Colon (tissue), 2 donors: Measurements from ENCODE around the gene SLC6A8.

Experiments used
- FAIRE-seq: peaks from 2 replicates; lab custom pipeline; 2012; peaks lifted over from hg19 to GRCh38; lab: Jason Lieb, UNC
- donor health status: control.
- donor health status: control.

SLC6A8 gene

DNA sequence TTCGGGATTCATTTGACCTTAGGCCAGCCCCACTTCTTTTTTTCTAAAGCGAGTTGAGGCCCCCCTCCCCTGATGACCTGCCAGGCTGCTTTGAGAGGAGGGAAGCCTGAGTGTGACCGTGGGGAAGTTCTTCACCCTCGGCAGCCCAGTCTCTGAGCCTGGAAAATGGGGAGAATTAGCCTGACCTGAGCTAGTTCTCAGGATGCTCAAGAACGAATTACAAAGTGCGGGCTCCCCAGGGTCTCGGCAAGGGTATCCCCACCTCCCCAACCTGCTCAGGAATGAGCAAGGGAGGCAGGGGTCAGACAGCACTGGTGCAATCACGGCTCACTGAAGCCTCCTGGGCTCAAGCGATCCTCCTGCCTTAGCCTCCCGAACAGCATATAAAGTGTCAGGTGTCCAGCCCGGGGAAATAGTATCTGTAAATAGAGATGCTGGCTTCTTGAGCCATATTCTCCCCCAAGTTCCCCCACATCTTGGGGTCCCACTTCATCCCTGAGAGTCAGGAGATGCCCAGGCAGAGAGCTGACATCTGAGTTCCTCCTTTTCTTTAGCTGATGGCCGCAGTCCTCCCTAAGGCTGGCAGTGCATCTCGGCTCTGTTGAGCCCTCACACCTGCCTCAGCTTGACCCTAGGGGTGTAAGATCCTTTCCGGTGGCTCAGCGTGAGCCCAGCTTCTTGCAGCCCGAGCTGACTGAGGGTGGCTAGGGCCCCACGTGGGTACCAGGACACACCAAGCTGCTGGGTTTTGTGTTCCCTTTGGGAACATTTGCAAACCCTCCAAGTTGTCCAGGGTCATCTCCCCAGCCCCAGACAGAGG is 39.2 kb upstream of the SLC6A8 start:
- no peak for FAIRE-seq

GRCh38 chrX:153649178-153649914 is 38.4 kb upstream of the SLC6A8 start:
- FAIRE-seq, result no peak

DNA sequence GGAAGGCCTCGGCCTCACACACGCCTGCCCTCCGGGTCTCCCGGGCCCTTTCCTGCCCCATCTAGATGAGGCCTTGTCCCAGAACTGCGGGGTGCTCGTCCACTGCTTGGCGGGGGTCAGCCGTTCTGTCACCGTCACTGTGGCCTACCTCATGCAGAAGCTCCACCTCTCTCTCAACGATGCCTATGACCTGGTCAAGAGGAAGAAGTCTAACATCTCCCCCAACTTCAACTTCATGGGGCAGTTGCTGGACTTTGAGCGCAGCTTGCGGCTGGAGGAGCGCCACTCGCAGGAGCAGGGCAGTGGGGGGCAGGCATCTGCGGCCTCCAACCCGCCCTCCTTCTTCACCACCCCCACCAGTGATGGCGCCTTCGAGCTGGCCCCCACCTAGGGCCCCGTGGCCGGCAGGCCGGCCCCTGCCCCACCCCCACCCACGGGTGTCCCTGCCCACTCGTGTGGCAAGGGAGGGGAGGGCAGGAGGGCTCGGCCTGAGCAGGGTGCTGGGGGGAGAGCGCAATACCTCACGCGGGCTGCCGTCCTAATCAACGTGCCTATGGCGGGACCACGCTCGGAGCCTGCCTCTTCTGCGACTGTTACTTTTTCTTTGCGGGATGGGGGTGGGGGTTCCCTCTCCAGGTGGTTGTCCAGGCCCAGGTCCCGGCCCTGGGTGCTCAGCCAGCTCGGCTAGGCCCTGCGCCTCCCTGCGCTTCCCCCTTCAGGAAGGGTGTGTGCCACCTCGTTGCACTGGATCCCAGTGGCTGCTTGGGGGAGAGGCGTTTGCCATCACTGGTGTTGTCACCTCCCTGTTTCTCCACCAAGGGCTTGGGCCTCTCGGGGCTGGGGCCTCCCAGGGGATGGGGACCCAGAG is 37.6 kb upstream of the SLC6A8 start:
- FAIRE-seq, result no peak

- FAIRE-seq, result no peak
Observed at GRCh38 chrX:153650959-153651358, 36.8 kb upstream of the SLC6A8 start.

DNA sequence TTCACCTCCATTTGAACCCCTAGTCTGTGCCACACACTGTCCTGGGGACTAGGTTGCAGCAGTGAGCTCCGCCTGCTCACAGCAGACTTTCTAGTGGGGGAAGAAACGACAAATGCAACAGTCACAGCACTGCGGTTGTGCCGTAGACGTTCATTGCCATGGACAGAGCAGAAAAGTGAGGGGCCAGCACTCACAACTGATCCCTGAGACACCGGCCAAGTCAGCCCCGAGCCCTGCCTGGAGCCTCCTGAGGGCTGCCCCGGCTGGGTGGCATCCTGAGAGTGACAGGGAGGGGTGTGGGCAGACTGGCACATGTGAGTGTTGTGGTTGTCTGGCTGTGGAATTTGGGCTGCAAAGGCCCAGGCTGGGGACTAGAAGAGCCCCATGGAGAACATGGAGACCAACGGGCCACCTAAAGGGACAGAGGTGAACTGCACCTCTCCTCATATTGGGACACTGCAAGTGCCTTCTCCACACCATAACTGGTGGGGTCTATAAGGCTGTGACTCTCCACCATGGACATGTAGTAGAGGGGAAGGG is 36.1 kb upstream of the SLC6A8 start:
- no peak for FAIRE-seq

- FAIRE-seq, result no peak
Observed at GRCh38 chrX:153653556-153653955, 34.2 kb upstream of the SLC6A8 start.

GRCh38 chrX:153657161-153657560 is 30.6 kb upstream of the SLC6A8 start:
- no peak for FAIRE-seq

DNA sequence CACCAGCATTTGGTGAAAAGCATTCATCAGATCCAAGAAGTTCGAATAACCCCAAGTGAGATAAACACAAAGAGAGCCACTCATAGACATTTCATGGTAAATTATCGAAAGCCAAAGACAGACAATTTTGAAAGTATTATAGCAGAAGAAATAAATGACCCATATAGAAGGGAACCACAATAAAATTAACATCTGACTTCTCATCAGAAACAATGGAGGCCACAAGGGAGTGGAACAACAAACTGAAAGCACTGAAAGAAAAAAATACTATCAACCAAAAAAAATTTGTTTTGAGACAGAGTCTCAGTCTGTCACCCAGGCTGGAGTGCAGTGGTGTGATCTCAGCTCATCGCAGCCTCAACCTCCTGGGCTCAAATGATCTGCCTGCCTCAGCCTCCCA is 28.5 kb upstream of the SLC6A8 start:
- FAIRE-seq, result no peak

DNA sequence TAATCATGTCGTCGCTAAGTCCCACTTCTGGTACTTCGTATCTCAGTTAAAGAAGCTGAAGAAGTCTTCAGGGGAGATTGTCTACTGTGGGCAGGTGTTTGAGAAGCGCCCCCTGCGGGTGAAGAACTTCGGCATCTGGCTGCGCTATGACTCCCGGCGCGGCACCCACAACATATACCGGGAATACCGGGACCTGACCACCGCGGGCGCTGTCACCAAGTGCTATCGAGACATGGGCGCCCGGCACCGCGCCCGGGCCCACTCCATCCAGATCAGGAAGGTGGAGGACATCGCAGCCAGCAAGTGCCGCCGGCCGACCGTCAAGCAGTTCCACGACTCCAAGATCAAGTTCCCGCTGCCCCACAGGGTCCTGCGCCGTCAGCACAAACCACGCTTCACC is 25.5 kb upstream of the SLC6A8 start:
- FAIRE-seq, result no peak

- no peak for FAIRE-seq
Observed at GRCh38 chrX:153665726-153666306, 21.9 kb upstream of the SLC6A8 start.

GRCh38 chrX:153667281-153667955 is 20.3 kb upstream of the SLC6A8 start:
- no peak for FAIRE-seq

- no peak for FAIRE-seq
Observed at GRCh38 chrX:153667956-153668396, 19.8 kb upstream of the SLC6A8 start.

DNA sequence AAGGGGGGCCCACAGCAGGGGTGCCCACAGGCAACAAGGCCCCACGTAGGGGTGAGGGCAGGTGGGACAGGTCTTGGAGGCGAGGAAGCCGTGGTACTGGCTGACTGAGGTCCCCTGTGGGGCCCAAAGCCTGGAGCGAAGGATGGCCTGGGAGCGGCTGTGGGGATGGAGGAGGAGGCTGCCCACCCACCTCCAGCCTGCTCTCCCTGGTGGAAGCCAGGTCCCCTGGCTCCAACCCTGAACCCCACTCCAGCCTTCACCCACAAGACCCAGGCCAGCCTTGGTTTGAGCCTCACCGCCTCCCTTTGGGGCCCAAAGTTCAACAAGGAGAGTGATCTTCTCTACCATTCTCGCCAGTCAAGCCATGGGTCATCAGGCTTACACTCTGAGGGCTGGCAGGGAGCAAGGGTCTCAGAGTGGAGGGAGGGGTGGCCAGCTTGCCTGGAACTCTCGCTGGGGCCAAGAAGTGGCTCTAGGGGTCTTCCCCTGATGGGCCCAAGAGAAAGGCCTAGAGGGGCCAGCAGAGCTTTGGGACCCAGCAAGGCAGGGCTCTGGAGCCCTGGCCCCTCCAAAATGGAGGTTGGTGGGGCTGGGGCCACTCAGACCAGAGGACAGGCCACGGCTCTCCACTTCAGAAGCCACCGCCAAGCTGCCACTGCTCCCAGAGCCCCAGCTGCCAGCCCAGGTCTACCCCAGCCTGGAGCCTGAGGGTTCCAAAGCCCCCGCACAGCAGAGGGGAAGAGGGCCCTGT is 19.1 kb upstream of the SLC6A8 start:
- FAIRE-seq, result no peak

- no peak for FAIRE-seq
Observed at GRCh38 chrX:153669174-153669890, 18.4 kb upstream of the SLC6A8 start.

DNA sequence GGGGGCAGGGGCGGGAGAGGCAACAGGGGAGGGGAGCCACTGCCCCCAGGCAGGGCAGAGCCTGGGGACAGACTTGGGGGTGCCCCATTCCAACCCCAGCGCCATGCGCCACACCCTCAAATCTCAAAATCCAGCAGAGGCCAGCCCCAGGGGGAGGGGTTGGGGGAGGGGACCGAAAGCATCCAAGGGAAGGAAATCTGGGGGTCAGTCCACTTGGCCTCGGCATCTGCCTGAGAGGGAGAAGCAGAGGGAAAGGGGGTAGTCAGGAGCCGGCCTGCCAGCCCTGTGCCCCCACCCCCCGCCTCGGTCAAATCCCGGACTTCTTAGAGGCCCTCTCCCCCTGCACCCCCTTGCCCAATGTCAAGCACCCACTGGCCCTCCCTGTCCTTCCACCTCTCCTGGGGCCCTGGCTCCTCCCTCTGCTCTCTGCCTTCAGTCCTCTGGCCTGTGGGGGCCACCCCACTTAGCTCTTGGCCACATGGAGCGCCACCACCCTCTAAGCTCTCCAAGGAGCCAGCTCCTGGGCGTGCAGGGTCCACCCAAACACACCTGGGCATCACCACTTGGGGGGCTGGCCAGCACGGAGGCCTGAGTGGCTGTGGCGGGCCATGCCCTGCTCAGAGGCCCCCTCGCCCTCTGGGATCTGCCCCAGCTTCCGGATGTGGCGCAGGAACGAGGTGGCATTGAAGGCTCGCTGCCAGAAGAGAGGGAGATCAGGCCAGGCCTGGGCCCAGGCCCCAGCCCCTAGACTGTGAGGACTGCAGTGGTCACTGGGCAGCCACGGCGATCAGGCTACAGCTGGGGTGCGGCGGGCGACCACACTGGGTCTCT is 17.6 kb upstream of the SLC6A8 start:
- FAIRE-seq, result no peak

GRCh38 chrX:153670748-153671588 is 16.8 kb upstream of the SLC6A8 start:
- no peak for FAIRE-seq

- FAIRE-seq, result no peak
Observed at GRCh38 chrX:153671589-153672530, 15.9 kb upstream of the SLC6A8 start.
